Ovary (tissue), 10 donors: ENCODE measurements around the gene CENPH. TPM values are rescaled to one million over a fixed set of nuclear protein-coding genes. Genes with fewer than 3 reads are reported as not detected.
A peak's percentile ranks its signal among the peaks of the same experiment; 100 is the strongest.
"Not testable (repeated sequence)": the region's sequence is repeated elsewhere in the genome, so short reads cannot be mapped to it uniquely, and the experiment has no call there.

Experiments used
- DNase-seq, 5 donors: peaks; one replicate each; pipeline ENCODE4 v3.0.0-alpha.2; 2019 to 2020
- H3K27ac ChIP-seq, 2 donors: fragments of 200-600 bp; one replicate each; pipeline versions ENCODE4 v1.5.1 to v1.8.0; 2019 to 2022
- H3K27me3 ChIP-seq: fragments of 200-600 bp; one replicate; pipeline ENCODE4 v1.8.0; 2022
- H3K36me3 ChIP-seq: fragments of 200-600 bp; sonication (generic); one replicate; pipeline ENCODE4 v1.5.1; 2019
- H3K4me1 ChIP-seq: one replicate; pipeline ENCODE4 v1.8.1; 2013; ENCODE audit warnings: mild to moderate bottlenecking, moderate library complexity; ENCODE audit not compliant: insufficient read depth
- H3K4me3 ChIP-seq: fragments of 200-600 bp; sonication (generic); one replicate; pipeline ENCODE4 v1.5.1; 2017
- H3K9me3 ChIP-seq, 2 donors: fragments of 200-600 bp in 1 of 2; sonication (generic) in 1 of 2; one replicate each; pipeline versions ENCODE4 v1.5.1 to v1.8.1; 2013 to 2019; ENCODE audit warnings: mild to moderate bottlenecking in 1 of 2, moderate library complexity in 1 of 2
- CTCF ChIP-seq, 3 donors: fragments of 450-650 bp in 2 of 3; fragments of 200-600 bp in 1 of 3; IDR thresholded peaks; one replicate each; pipeline versions ENCODE4 v1.5.1 to v1.8.0; 2016 to 2022; ENCODE audit warnings: antibody characterized with exemption in 3 of 3, mild to moderate bottlenecking in 1 of 3
- EP300 ChIP-seq: sonication (generic); formaldehyde crosslinking; IDR thresholded peaks from one replicate; pipeline ENCODE4 v1.6.1; 2017; ENCODE audit warnings: antibody characterized with exemption
- POLR2A ChIP-seq: fragments of 450-650 bp; IDR thresholded peaks from one replicate; pipeline ENCODE4 v1.6.1; 2017; ENCODE audit warnings: antibody characterized with exemption, mild to moderate bottlenecking, moderate library complexity
- WGBS, 3 donors: extraction: QIAGEN DNeasy Blood & Tissue Kit in 1 of 3; methylation state at CpG; one replicate each; pipeline versions ENCODE4 v1.1.5 to v1.1.7; 2013 to 2017; 5-methylcytosine and 5-hydroxymethylcytosine counted together
- intact Hi-C, 4 donors: fragments of 100-400 bp; cut with DNase I; formaldehyde crosslinking; loops; one replicate each; pipeline versions ENCODE4 v1.11.0 to v1.15.1; 2022 to 2023
- long read RNA-seq, 3 donors: library from polyadenylated mRNA in 2 of 3; unstranded in 2 of 3; transcript quantifications; one replicate each; pipeline ENCODE4 v2.0.0 and lab custom pipeline, GENCODE V29; 2021 to 2026
- polyA plus RNA-seq, 2 donors: library from polyadenylated mRNA; stranded (reverse); fragments of 200-250 nt in 1 of 2; fragments of 350-450 nt in 1 of 2; fragmentation: Illumina TruSeq in 1 of 2; extraction: RNeasy Lipid Tissue Mini Kit (QIAGEN cat#74804) in 1 of 2; gene quantifications; one replicate each; pipeline ENCODE4 v1.2.3, GENCODE V29; 2013 to 2014
- total RNA-seq, 7 donors: library from RNA; depleted of rRNA in 2 of 7; stranded (reverse); fragments of >200 nt in 2 of 7; fragmentation: NEBNext Ultra II Directional in 3 of 7; extraction: Animal tissue kit (Norgen Biotek cat#: 25700) in 3 of 7; gene quantifications; one replicate each; pipeline versions ENCODE4 v1.1.0 to v1.2.4, GENCODE V29; 2016 to 2023
- donor health status: DM: no; HTN: no; CAD: no; lungs with moderate emphysema.
- donor health status: DM: no; HTN: no; CAD: no.
- donor health status: Bipolar disorder and iron deficiency.
- donor health status: DM: yes; HTN: yes; CAD: no.
- donor health status: DM: no; HTN: no; CAD: no.
- donor health status: DM: yes; HTN: yes; CAD: no.

Gene CENPH
- total RNA-seq (1 to 10 TPM; 2.3 to 6.4 (median 4.2) TPM), polyA plus RNA-seq (1 to 10 TPM; 4.3 to 9.6 TPM)
- long read RNA-seq, donor 1, transcript CENPH-201 (9 exons, 1,389 nt), result major isoform, 13 of 16 reads
- long read RNA-seq, donor 1, partial matches to known transcripts, result 0 of 16 reads
- long read RNA-seq, donor 1, other reads (novel, unspliced or antisense), result 1 of 16 reads
- long read RNA-seq, donor 2, transcript CENPH-201 (9 exons, 1,389 nt), result major isoform, 95 of 98 reads
- long read RNA-seq, donor 2, partial matches to known transcripts, result 0 of 98 reads
- long read RNA-seq, donor 2, other reads (novel, unspliced or antisense), result 0 of 98 reads
- long read RNA-seq, donor 3, transcript CENPH-201 (9 exons, 1,389 nt), result major isoform, 9 of 12 reads
- long read RNA-seq, donor 3, partial matches to known transcripts, result 0 of 12 reads
- long read RNA-seq, donor 3, other reads (novel, unspliced or antisense), result 3 of 12 reads

- H3K4me3 ChIP-seq, result peak within 1 kb of the TSS; percentile 64
- H3K36me3 ChIP-seq, result no peaks in the 10 kb centered on the region
- intact Hi-C loops, result no loop called here
- no peaks in the 10 kb centered on the region for H3K27me3 ChIP-seq
- peak; percentile 85 to 92 (median 91) for DNase-seq
- TF ChIP-seq POLR2A (peak; percentile 34), EP300 (no peak)
- peak within 1 kb of the TSS in 1 of 2 donors; percentile 50 for H3K27ac ChIP-seq
- peaks cover 3% of the 10 kb centered on the region for H3K4me1 ChIP-seq
- H3K9me3 ChIP-seq, result peaks cover 0 to 4% of the 10 kb centered on the region in 2 donors
- 0 to 1% (median 1%) methylated on average over 55 of the region's 55 CpGs for WGBS, 3 donors
Measured at GRCh38 chr5:69189162-69190086, at the start of gene CENPH. Gene CENPH (plus strand): TSS chr5:69189583. CDS start chr5:69189635, 52 bp downstream.

- DNase-seq, H3K4me1 ChIP-seq, H3K9me3 ChIP-seq, H3K27ac ChIP-seq, H3K36me3 ChIP-seq, H3K27me3 ChIP-seq, intact Hi-C loops, H3K4me3 ChIP-seq: not testable (repeated sequence)
- 90 to 98% (median 94%) methylated on average over 4 of the region's 4 CpGs for WGBS, 3 donors
Measured at GRCh38 chr5:69140239-69140638, 49.1 kb upstream of the CENPH start.

GRCh38 chr5:69140827-69141226 is 48.6 kb upstream of the CENPH start:
- no peaks in the 10 kb centered on the region for H3K27me3 ChIP-seq
- no peaks in the 10 kb centered on the region for H3K36me3 ChIP-seq
- no peaks in the 10 kb centered on the region for H3K4me1 ChIP-seq
- no peak overlapping the region for H3K27ac ChIP-seq
- DNase-seq, result no peak
- TF ChIP-seq POLR2A (no peak), CTCF (IDR thresholded peaks at IDR 0.05) (no peak), EP300 (no peak)
- no peak overlapping the region for H3K4me3 ChIP-seq
- 82 to 95% (median 85%) methylated on average over 1 of the region's 1 CpG for WGBS, 3 donors
- intact Hi-C loops, result no loop called here
- H3K9me3 ChIP-seq, result no peaks in the 10 kb centered on the region

- DNase-seq, intact Hi-C loops, H3K27ac ChIP-seq, H3K9me3 ChIP-seq, H3K27me3 ChIP-seq, H3K4me1 ChIP-seq, H3K4me3 ChIP-seq, H3K36me3 ChIP-seq: not testable (repeated sequence)
- 92 to 95% (median 93%) methylated on average over 7 of the region's 7 CpGs for WGBS, 3 donors
Measured at GRCh38 chr5:69148576-69148975, 40.8 kb upstream of the CENPH start.

- Histone ChIP-seq H3K4me3 (no peak overlapping the region), H3K36me3 (no peaks in the 10 kb centered on the region), H3K4me1 (no peaks in the 10 kb centered on the region), H3K9me3 (no peaks in the 10 kb centered on the region), H3K27me3 (no peaks in the 10 kb centered on the region), H3K27ac (no peak overlapping the region)
- intact Hi-C loops, result no loop called here
- 81 to 95% (median 89%) methylated on average over 2 of the region's 2 CpGs for WGBS, 3 donors
- TF ChIP-seq EP300 (no peak), POLR2A (no peak), CTCF (IDR thresholded peaks at IDR 0.05) (no peak)
- no peak for DNase-seq
Measured at GRCh38 chr5:69148981-69149675, 40.3 kb upstream of the CENPH start.
